ENCODE results near the gene SINHCAF. TPM values are rescaled to one million over a fixed set of nuclear protein-coding genes. Genes with fewer than 3 reads are reported as not detected.

SINHCAF gene
- total RNA-seq, 4 donors from 2014 or later, result 19.2 to 41.3 (median 25.7) TPM

GRCh38 chr12:31353750-31354708 is 28.1 kb upstream of the SINHCAF start:
- Histone ChIP-seq H3K27me3 (no peaks in the 10 kb centered on the region), H3K27ac (replicated peaks in 1 of 4) (no peak overlapping the region), H3K9me3 (no peaks in the 10 kb centered on the region), H3K36me3 (no peaks in the 10 kb centered on the region), H3K4me3 (no peak overlapping the region), H3K4me1 (no peaks in the 10 kb centered on the region)
- TF ChIP-seq POLR2A (IDR thresholded peaks at IDR 0.05; ENCODE audit: low read depth), result no peak
- TF ChIP-seq CTCF (IDR thresholded peaks at IDR 0.05), result no peak
- no peak for TF ChIP-seq EP300 (IDR thresholded peaks at IDR 0.05)
- TF ChIP-seq POLR2AphosphoS5 (IDR thresholded peaks at IDR 0.05), result no peak
- no peak for DNase-seq (ENCODE audit: extremely low spot score)
- WGBS, result 62% methylated on average over 12 of the region's 12 CpGs
- intact Hi-C loops (cut with DNase I), result no loop called here

DNA sequence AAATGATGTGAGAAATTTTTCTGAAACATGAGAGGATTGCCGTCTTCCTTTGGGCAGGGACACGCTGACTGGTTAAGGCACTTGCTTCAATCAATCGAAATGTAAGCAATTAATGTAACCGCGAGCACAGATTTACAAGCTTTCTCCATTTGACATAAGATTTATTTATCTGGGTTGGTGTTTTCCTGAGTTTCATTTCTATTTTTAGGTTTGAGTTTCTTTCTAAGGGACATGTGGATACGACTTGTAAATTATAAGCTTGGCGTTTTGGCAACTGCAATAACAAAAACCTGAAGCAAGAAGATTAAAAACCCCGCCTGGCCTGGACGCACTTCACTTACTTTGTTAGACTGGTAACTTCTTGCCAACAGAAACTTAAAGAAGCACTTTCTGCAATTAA is 20.3 kb upstream of the SINHCAF start:
- H3K4me3 ChIP-seq, result no peak overlapping the region
- no peaks in the 10 kb centered on the region for H3K27me3 ChIP-seq
- H3K9me3 ChIP-seq, result no peaks in the 10 kb centered on the region
- peaks cover 0 to 11% (median 3%) of the 10 kb centered on the region in 4 donors for H3K4me1 ChIP-seq
- TF ChIP-seq EP300 (IDR thresholded peaks at IDR 0.05) (no peak), POLR2A (IDR thresholded peaks at IDR 0.05; ENCODE audit: low read depth) (no peak), CTCF (IDR thresholded peaks at IDR 0.05) (no peak), POLR2AphosphoS5 (IDR thresholded peaks at IDR 0.05) (no peak)
- no peak overlapping the region for H3K27ac ChIP-seq (replicated peaks in 1 of 4)
- no peak for DNase-seq (ENCODE audit: extremely low spot score)
- WGBS, result 28% methylated on average over 9 of the region's 9 CpGs
- intact Hi-C loops (cut with DNase I), result no loop called here
- H3K36me3 ChIP-seq, result no peaks in the 10 kb centered on the region

- no peaks in the 10 kb centered on the region for H3K36me3 ChIP-seq
- no peak for TF ChIP-seq CTCF (IDR thresholded peaks at IDR 0.05)
- no peak for TF ChIP-seq EP300 (IDR thresholded peaks at IDR 0.05)
- TF ChIP-seq POLR2A (IDR thresholded peaks at IDR 0.05; ENCODE audit: low read depth), result no peak
- no peak for TF ChIP-seq POLR2AphosphoS5 (IDR thresholded peaks at IDR 0.05)
- 90% methylated on average over 8 of the region's 8 CpGs for WGBS
- no peak for DNase-seq (ENCODE audit: extremely low spot score)
- H3K27me3 ChIP-seq, result no peaks in the 10 kb centered on the region
- H3K4me3 ChIP-seq, result no peak overlapping the region
- intact Hi-C loops (cut with DNase I), result no loop called here
- peaks cover 0 to 11% (median 3%) of the 10 kb centered on the region in 4 donors for H3K4me1 ChIP-seq
- no peak overlapping the region for H3K27ac ChIP-seq (replicated peaks in 1 of 4)
- no peaks in the 10 kb centered on the region for H3K9me3 ChIP-seq
Observed at GRCh38 chr12:31343139-31343538, 17.2 kb upstream of the SINHCAF start.

- Histone ChIP-seq H3K9me3 (no peaks in the 10 kb centered on the region), H3K4me1 (peaks cover 0 to 11% (median 3%) of the 10 kb centered on the region in 4 donors), H3K4me3 (no peak overlapping the region), H3K27me3 (no peaks in the 10 kb centered on the region), H3K36me3 (no peaks in the 10 kb centered on the region), H3K27ac (replicated peaks in 1 of 4) (no peak overlapping the region)
- intact Hi-C loops (cut with DNase I), result no loop called here
- no peak for DNase-seq (ENCODE audit: extremely low spot score)
- no peak for TF ChIP-seq POLR2AphosphoS5 (IDR thresholded peaks at IDR 0.05)
- TF ChIP-seq POLR2A (IDR thresholded peaks at IDR 0.05; ENCODE audit: low read depth), result no peak
- TF ChIP-seq EP300 (IDR thresholded peaks at IDR 0.05), result no peak
- no peak for TF ChIP-seq CTCF (IDR thresholded peaks at IDR 0.05)
- WGBS, result 84% methylated on average over 1 of the region's 1 CpG
Observed at GRCh38 chr12:31342286-31342685, 16.3 kb upstream of the SINHCAF start.

Measured in esophagus muscularis mucosa (tissue), 4 donors.